Keratinocyte (primary cell): ENCODE results near the gene TTC16. TPM values are rescaled to one million over a fixed set of nuclear protein-coding genes. Genes with fewer than 3 reads are reported as not detected.

Experiments
- DNase-seq: peaks from one replicate; pipeline ENCODE4 v3.0.0-alpha.2; 2011; ENCODE audit warnings: low read depth, missing footprints, low spot score
- FAIRE-seq: peaks from 2 replicates; lab custom pipeline; 2011; peaks lifted over from hg19 to GRCh38; lab: Jason Lieb, UNC
- H2AFZ ChIP-seq: 2 replicates; pipeline ENCODE4 v1.6.0; 2012; ENCODE audit warnings: low read length, control low read depth, inconsistent platforms; ENCODE audit not compliant: control insufficient read depth
- H3K27ac ChIP-seq: 2 replicates; pipeline ENCODE4 v1.5.1; 2011; ENCODE audit warnings: low read length; ENCODE audit not compliant: control insufficient read depth, insufficient read depth
- H3K27me3 ChIP-seq: 3 replicates; pipeline ENCODE4 v1.6.0; 2011; ENCODE audit warnings: low read length; ENCODE audit not compliant: control insufficient read depth, insufficient read depth; ENCODE audit errors: extremely low read depth
- H3K36me3 ChIP-seq, 2 experiments: 2 replicates in 1 of 2; 3 replicates in 1 of 2; pipeline ENCODE4 v1.5.1; 2011; ENCODE audit warnings: low read length in 2 of 2, mild to moderate bottlenecking in 1 of 2; ENCODE audit not compliant: control insufficient read depth in 2 of 2, insufficient read depth in 2 of 2; ENCODE audit errors: extremely low read depth in 1 of 2
- H3K4me1 ChIP-seq: 3 replicates; pipeline ENCODE4 v1.5.1; 2011; ENCODE audit warnings: low read length; ENCODE audit not compliant: control insufficient read depth, insufficient read depth; ENCODE audit errors: extremely low read depth
- H3K4me2 ChIP-seq: 3 replicates; pipeline ENCODE4 v1.6.0; 2011; ENCODE audit warnings: low read depth, low read length; ENCODE audit not compliant: control insufficient read depth, insufficient read depth; ENCODE audit errors: extremely low read depth
- H3K4me3 ChIP-seq, 3 experiments: fragments of 200-600 bp in 1 of 3; sonication (generic) in 1 of 3; 2 replicates in 2 of 3; 3 replicates in 1 of 3; pipeline ENCODE4 v1.5.1; 2011 to 2016; ENCODE audit warnings: low read length in 3 of 3, mild to moderate bottlenecking in 3 of 3, control low read depth in 2 of 3, inconsistent platforms in 1 of 3, low read depth in 1 of 3, mixed read lengths in 1 of 3, mixed run types in 1 of 3, moderate library complexity in 1 of 3; ENCODE audit not compliant: control insufficient read depth in 2 of 3, insufficient read depth in 2 of 3; ENCODE audit errors: extremely low read depth in 1 of 3
- H3K79me2 ChIP-seq: 2 replicates; pipeline ENCODE4 v1.6.0; 2012; ENCODE audit warnings: low read length; ENCODE audit not compliant: control insufficient read depth, insufficient read depth
- H3K9ac ChIP-seq: 3 replicates; pipeline ENCODE4 v1.6.0; 2011; ENCODE audit warnings: low read length; ENCODE audit not compliant: control insufficient read depth, insufficient read depth; ENCODE audit errors: extremely low read depth
- H3K9me1 ChIP-seq: 3 replicates; pipeline ENCODE4 v1.6.0; 2011; ENCODE audit warnings: low read length; ENCODE audit not compliant: control insufficient read depth, insufficient read depth; ENCODE audit errors: extremely low read depth
- H3K9me3 ChIP-seq: 2 replicates; pipeline ENCODE4 v1.5.1; 2012; ENCODE audit warnings: low read depth, low read length; ENCODE audit not compliant: control insufficient read depth
- H4K20me1 ChIP-seq: 3 replicates; pipeline ENCODE4 v1.6.0; 2011; ENCODE audit warnings: low read length; ENCODE audit not compliant: control insufficient read depth, insufficient read depth; ENCODE audit errors: extremely low read depth
- EZH2 ChIP-seq: IDR thresholded peaks from one replicate; pipeline ENCODE4 v1.6.1; 2012; ENCODE audit warnings: inconsistent platforms, mild to moderate bottlenecking, low read length, moderate library complexity
- dilution Hi-C: fragments of 300-500 bp; cut with MboI; formaldehyde crosslinking; loops from one replicate; pipeline ENCODE4 v1.7.0; 2020; ENCODE audit warnings: low sequenced_read_pairs; ENCODE audit not compliant: extremely low pct_ligation_motif_present
- polyA plus RNA-seq, 5 experiments: library from polyadenylated mRNA; depleted of rRNA in 3 of 5; stranded (reverse) in 3 of 5; stranded (forward) in 1 of 5; unstranded in 1 of 5; fragments of >200 nt; gene quantifications; 1 replicate in 1 of 5; 2 replicates in 3 of 5; 3 replicates in 1 of 5; pipeline versions ENCODE4 v1.2.1 to v1.2.3, GENCODE V29; 2011 to 2012; ENCODE audit warnings: missing spikeins in 2 of 5, low read depth in 1 of 5, low replicate concordance in 1 of 5
- TF ChIP-seq, protein P1 (sequence below), 3 experiments: IDR thresholded peaks in 1 of 3; conservative IDR thresholded peaks in 1 of 3; optimal IDR thresholded peaks in 1 of 3; 2 replicates in 2 of 3; 3 replicates in 1 of 3; pipeline versions ENCODE3 to v1.5.1; 2011; ENCODE audit warnings: low read length in 3 of 3, mild to moderate bottlenecking in 3 of 3, moderate library complexity in 2 of 3, control low read depth in 1 of 3, inconsistent platforms in 1 of 3; ENCODE audit not compliant: insufficient read depth in 2 of 3; ENCODE audit errors: extremely low read depth in 1 of 3

TTC16 gene
- polyA plus RNA-seq, 1 donor (not counting 4 experiments of a cell fraction or from before 2014, with no cell fraction given), result not detected

DNA sequence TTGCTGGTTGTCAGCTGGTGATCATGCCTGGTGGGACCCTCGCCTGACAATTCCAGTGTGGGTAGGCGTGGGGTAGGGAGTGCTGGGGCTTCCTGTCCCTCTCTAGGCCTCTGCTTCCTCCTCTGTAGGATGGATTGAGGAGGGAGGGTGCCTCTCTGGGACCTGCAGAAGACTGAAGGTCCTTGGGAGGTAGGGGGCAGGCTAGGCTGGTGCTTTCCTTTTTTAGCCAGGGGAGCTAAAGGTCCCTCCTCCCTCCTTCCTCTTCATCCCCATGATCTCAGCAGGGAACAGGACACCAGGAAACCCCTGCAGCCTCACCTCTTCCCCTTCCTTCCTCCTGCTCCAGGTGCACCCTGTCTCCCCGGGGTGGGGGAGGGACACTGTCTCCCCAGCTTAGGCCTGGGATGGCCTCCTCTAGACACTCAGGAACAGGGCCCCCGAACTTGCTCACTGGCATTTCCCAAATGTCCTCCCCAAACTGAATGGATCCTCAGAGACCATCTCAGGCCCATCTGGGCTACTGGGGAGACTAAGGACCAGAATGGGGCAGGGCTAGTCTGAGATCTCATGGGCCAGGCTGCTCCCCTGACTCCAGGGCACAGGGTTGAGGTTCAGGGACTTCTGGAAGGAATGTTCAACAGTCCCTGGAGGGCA, 54.2 kb downstream of the TTC16 start:
- no peak overlapping the region for H3K4me3 ChIP-seq
- H3K27me3 ChIP-seq, result no peaks in the 10 kb centered on the region
- H3K4me2 ChIP-seq, result peak overlapping the region; percentile 87
- H3K79me2 ChIP-seq, result no peaks in the 10 kb centered on the region
- H3K36me3 ChIP-seq, result no peaks in the 10 kb centered on the region
- no peak overlapping the region for H2AFZ ChIP-seq
- H3K9ac ChIP-seq, result no peak overlapping the region
- TF ChIP-seq, protein P1, sequence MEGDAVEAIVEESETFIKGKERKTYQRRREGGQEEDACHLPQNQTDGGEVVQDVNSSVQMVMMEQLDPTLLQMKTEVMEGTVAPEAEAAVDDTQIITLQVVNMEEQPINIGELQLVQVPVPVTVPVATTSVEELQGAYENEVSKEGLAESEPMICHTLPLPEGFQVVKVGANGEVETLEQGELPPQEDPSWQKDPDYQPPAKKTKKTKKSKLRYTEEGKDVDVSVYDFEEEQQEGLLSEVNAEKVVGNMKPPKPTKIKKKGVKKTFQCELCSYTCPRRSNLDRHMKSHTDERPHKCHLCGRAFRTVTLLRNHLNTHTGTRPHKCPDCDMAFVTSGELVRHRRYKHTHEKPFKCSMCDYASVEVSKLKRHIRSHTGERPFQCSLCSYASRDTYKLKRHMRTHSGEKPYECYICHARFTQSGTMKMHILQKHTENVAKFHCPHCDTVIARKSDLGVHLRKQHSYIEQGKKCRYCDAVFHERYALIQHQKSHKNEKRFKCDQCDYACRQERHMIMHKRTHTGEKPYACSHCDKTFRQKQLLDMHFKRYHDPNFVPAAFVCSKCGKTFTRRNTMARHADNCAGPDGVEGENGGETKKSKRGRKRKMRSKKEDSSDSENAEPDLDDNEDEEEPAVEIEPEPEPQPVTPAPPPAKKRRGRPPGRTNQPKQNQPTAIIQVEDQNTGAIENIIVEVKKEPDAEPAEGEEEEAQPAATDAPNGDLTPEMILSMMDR (optimal IDR thresholded peaks at IDR 0.05 in 1 of 3, IDR thresholded peaks at IDR 0.05 in 1 of 3, conservative IDR thresholded peaks at IDR 0.05 in 1 of 3; ENCODE audit: extremely low read depth in 1 of 3, insufficient read depth in 2 of 3, low read length in 3 of 3), result no peak
- no peak for TF ChIP-seq EZH2
- H4K20me1 ChIP-seq, result no peaks in the 10 kb centered on the region
- no peaks in the 10 kb centered on the region for H3K9me1 ChIP-seq
- FAIRE-seq (no peak), DNase-seq (no peak)
- dilution Hi-C loops, result no loop called here
- no peak overlapping the region for H3K27ac ChIP-seq
- H3K4me1 ChIP-seq, result peaks cover 10% of the 10 kb centered on the region
- H3K9me3 ChIP-seq, result no peaks in the 10 kb centered on the region

DNA sequence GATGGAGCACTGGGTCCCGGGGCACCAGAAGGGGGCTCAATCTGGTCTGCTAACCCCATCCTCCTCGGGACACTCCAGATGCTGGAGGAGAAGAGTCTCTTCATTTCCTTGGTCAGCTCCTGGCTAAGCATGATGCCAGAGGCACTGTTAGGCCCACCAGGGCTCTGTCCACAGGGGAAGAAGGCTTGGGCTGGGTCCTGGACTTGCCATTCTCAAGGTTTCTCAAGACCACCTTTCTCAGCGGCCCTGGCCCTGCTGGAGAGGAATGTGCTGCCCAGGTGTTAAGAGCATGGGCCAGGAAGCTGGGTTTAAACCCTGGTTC, 54.7 kb downstream of the TTC16 start:
- Histone ChIP-seq H3K27me3 (no peaks in the 10 kb centered on the region), H3K9me3 (no peaks in the 10 kb centered on the region), H3K9me1 (no peaks in the 10 kb centered on the region), H3K4me2 (peak overlapping the region; percentile 87), H3K9ac (peak overlapping the region; percentile 11), H3K27ac (peak overlapping the region; percentile 34), H3K4me1 (peaks cover 10% of the 10 kb centered on the region), H3K36me3 (no peaks in the 10 kb centered on the region), H3K4me3 (peak overlapping the region in 2 of 3 experiments; percentile 64 to 73), H2AFZ (no peak overlapping the region), H3K79me2 (no peaks in the 10 kb centered on the region), H4K20me1 (no peaks in the 10 kb centered on the region)
- no peak for FAIRE-seq
- TF ChIP-seq, protein P1 (optimal IDR thresholded peaks at IDR 0.05 in 1 of 3, IDR thresholded peaks at IDR 0.05 in 1 of 3, conservative IDR thresholded peaks at IDR 0.05 in 1 of 3; ENCODE audit: extremely low read depth in 1 of 3, insufficient read depth in 2 of 3, low read length in 3 of 3), result no peak
- TF ChIP-seq EZH2, result no peak
- DNase-seq, result no peak
- dilution Hi-C loops, result no loop called here
